ENCODE measurements around the gene USP53. TPM values are rescaled to one million over a fixed set of nuclear protein-coding genes. Genes with fewer than 3 reads are reported as not detected.

USP53 gene
- total and polyA plus RNA-seq, 2 of the 13 experiments (the other 11 are each of a cell fraction or from before 2014, with no cell fraction given), result 5.3 to 8.1 TPM

GRCh38 chr4:119212964-119213606 is 572 bp downstream of the USP53 start (continued):
- TF ChIP-seq, protein P1, sequence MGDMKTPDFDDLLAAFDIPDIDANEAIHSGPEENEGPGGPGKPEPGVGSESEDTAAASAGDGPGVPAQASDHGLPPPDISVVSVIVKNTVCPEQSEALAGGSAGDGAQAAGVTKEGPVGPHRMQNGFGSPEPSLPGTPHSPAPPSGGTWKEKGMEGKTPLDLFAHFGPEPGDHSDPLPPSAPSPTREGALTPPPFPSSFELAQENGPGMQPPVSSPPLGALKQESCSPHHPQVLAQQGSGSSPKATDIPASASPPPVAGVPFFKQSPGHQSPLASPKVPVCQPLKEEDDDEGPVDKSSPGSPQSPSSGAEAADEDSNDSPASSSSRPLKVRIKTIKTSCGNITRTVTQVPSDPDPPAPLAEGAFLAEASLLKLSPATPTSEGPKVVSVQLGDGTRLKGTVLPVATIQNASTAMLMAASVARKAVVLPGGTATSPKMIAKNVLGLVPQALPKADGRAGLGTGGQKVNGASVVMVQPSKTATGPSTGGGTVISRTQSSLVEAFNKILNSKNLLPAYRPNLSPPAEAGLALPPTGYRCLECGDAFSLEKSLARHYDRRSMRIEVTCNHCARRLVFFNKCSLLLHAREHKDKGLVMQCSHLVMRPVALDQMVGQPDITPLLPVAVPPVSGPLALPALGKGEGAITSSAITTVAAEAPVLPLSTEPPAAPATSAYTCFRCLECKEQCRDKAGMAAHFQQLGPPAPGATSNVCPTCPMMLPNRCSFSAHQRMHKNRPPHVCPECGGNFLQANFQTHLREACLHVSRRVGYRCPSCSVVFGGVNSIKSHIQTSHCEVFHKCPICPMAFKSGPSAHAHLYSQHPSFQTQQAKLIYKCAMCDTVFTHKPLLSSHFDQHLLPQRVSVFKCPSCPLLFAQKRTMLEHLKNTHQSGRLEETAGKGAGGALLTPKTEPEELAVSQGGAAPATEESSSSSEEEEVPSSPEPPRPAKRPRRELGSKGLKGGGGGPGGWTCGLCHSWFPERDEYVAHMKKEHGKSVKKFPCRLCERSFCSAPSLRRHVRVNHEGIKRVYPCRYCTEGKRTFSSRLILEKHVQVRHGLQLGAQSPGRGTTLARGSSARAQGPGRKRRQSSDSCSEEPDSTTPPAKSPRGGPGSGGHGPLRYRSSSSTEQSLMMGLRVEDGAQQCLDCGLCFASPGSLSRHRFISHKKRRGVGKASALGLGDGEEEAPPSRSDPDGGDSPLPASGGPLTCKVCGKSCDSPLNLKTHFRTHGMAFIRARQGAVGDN (CRISPR knock-in tag; IDR thresholded peaks at IDR 0.05), result peak; percentile 87
- TF ChIP-seq SP2 (CRISPR knock-in tag; IDR thresholded peaks at IDR 0.05) (no peak; the same call in 1 of the 2 replicates), EEA1 (CRISPR knock-in tag; IDR thresholded peaks at IDR 0.05; ENCODE audit: borderline replicate concordance) (no peak; the same call in 1 of the 2 replicates), AGO2 (optimal IDR thresholded peaks at IDR 0.05; ENCODE audit: low read depth, low read length) (peak; percentile 71), MTF1 (CRISPR knock-in tag; IDR thresholded peaks at IDR 0.05) (no peak), IKZF4 (CRISPR knock-in tag; IDR thresholded peaks at IDR 0.05; ENCODE audit: borderline replicate concordance, low read depth, not compliant biosample characterization) (no peak), CC2D1A (CRISPR knock-in tag; IDR thresholded peaks at IDR 0.05) (0 out of 2 replicates have a peak, but pooled peaks have one; percentile 42), ZFY (CRISPR knock-in tag; IDR thresholded peaks at IDR 0.05) (peak; percentile 52), FOXA3 (CRISPR knock-in tag; IDR thresholded peaks at IDR 0.05) (no peak), ZNF550 (CRISPR knock-in tag; IDR thresholded peaks at IDR 0.05; ENCODE audit: borderline replicate concordance) (no peak), DNMT3B (CRISPR knock-in tag; conservative IDR thresholded peaks at IDR 0.05) (no peak), ATF5 (CRISPR knock-in tag; IDR thresholded peaks at IDR 0.05; ENCODE audit: low read depth) (no peak), RAD51 (IDR thresholded peaks at IDR 0.05; ENCODE audit: borderline replicate concordance) (no peak), ZNF780A (CRISPR knock-in tag; IDR thresholded peaks at IDR 0.05) (0 out of 2 replicates have a peak, but pooled peaks have one; percentile 67), ARNTL (CRISPR knock-in tag; IDR thresholded peaks at IDR 0.05) (no peak; the same call in 1 of the 2 replicates)
- TF ChIP-seq, protein P2, sequence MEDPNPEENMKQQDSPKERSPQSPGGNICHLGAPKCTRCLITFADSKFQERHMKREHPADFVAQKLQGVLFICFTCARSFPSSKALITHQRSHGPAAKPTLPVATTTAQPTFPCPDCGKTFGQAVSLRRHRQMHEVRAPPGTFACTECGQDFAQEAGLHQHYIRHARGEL (CRISPR knock-in tag; IDR thresholded peaks at IDR 0.05), result no peak
- TF ChIP-seq, protein P3, sequence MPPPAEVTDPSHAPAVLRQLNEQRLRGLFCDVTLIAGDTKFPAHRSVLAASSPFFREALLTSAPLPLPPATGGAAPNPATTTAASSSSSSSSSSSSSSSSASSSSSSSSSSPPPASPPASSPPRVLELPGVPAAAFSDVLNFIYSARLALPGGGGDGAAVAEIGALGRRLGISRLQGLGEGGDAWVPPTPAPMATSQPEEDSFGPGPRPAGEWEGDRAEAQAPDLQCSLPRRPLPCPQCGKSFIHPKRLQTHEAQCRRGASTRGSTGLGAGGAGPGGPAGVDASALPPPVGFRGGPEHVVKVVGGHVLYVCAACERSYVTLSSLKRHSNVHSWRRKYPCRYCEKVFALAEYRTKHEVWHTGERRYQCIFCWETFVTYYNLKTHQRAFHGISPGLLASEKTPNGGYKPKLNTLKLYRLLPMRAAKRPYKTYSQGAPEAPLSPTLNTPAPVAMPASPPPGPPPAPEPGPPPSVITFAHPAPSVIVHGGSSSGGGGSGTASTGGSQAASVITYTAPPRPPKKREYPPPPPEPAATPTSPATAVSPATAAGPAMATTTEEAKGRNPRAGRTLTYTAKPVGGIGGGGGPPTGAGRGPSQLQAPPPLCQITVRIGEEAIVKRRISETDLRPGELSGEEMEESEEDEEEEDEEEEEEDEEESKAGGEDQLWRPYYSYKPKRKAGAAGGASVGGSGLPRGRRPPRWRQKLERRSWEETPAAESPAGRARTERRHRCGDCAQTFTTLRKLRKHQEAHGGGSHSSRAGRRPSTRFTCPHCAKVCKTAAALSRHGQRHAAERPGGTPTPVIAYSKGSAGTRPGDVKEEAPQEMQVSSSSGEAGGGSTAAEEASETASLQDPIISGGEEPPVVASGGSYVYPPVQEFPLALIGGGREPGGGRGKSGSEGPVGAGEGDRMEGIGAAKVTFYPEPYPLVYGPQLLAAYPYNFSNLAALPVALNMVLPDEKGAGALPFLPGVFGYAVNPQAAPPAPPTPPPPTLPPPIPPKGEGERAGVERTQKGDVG (CRISPR knock-in tag; IDR thresholded peaks at IDR 0.05; ENCODE audit: borderline replicate concordance), result no peak
- TF ChIP-seq, protein P4, sequence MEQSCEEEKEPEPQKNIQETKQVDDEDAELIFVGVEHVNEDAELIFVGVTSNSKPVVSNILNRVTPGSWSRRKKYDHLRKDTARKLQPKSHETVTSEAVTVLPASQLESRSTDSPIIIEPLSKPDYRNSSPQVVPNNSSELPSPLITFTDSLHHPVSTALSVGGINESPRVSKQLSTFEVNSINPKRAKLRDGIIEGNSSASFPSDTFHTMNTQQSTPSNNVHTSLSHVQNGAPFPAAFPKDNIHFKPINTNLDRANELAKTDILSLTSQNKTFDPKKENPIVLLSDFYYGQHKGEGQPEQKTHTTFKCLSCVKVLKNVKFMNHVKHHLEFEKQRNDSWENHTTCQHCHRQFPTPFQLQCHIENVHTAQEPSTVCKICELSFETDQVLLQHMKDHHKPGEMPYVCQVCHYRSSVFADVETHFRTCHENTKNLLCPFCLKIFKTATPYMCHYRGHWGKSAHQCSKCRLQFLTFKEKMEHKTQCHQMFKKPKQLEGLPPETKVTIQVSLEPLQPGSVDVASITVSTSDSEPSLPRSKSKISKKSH (CRISPR knock-in tag; IDR thresholded peaks at IDR 0.05; ENCODE audit: borderline replicate concordance), result no peak
- TF ChIP-seq, protein P5, sequence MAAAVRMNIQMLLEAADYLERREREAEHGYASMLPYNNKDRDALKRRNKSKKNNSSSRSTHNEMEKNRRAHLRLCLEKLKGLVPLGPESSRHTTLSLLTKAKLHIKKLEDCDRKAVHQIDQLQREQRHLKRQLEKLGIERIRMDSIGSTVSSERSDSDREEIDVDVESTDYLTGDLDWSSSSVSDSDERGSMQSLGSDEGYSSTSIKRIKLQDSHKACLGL (CRISPR knock-in tag; IDR thresholded peaks at IDR 0.05), result peak; percentile 10
